Endothelial cell of umbilical vein (primary cell): ENCODE results near the gene FRMD5. TPM values are rescaled to one million over a fixed set of nuclear protein-coding genes. Genes with fewer than 3 reads are reported as not detected.

Source experiments
- BruUV-seq: library from RNA; stranded (reverse); fragments of 400-500 nt; replicated peaks from 2 replicates; lab custom pipeline; 2021; lab: Mats Ljungman, UMichigan
- CTCF ChIA-PET: fragments of 300-600, 350-600 bp; sonication (Branson Sonifier 250); formaldehyde crosslinking; loops from one replicate; lab custom pipeline; 2021; ENCODE audit warnings: antibody characterized with exemption, inconsistent platforms; lab: Charles Lee
- POLR2A ChIA-PET: fragments of 300-600, 350-600 bp; sonication (Branson Sonifier 250); formaldehyde crosslinking; loops from one replicate; lab custom pipeline; 2021; ENCODE audit warnings: antibody characterized with exemption, inconsistent platforms; lab: Charles Lee
- DNase-seq: peaks from one replicate; pipeline ENCODE4 v3.0.0-alpha.2; 2011; ENCODE audit warnings: low read depth, low spot score
- FAIRE-seq: peaks from 2 replicates; lab custom pipeline; 2011; peaks lifted over from hg19 to GRCh38; lab: Jason Lieb, UNC
- H2AFZ ChIP-seq: 2 replicates; pipeline ENCODE4 v1.6.0; 2012; ENCODE audit warnings: low read depth, low read length, control low read depth, inconsistent platforms
- H3K27ac ChIP-seq: 2 replicates; pipeline ENCODE4 v1.5.1; 2011; ENCODE audit warnings: low read depth, mild to moderate bottlenecking, control low read depth, low read length, moderate library complexity; ENCODE audit not compliant: insufficient read depth
- H3K27me3 ChIP-seq, 2 experiments: 2 replicates each; pipeline versions ENCODE4 v1.6.0 to v1.6.1; 2011; ENCODE audit warnings: low read length in 2 of 2, mixed read lengths in 1 of 2; ENCODE audit not compliant: control insufficient read depth in 2 of 2, insufficient read depth in 2 of 2
- H3K36me3 ChIP-seq, 2 experiments: 2 replicates in 1 of 2; 3 replicates in 1 of 2; pipeline ENCODE4 v1.5.1; 2011; ENCODE audit warnings: low read length in 2 of 2, mild to moderate bottlenecking in 1 of 2, moderate library complexity in 1 of 2; ENCODE audit not compliant: control insufficient read depth in 2 of 2, insufficient read depth in 2 of 2; ENCODE audit errors: extremely low read depth in 1 of 2
- H3K4me1 ChIP-seq: 3 replicates; pipeline ENCODE4 v1.5.1; 2011; ENCODE audit warnings: mild to moderate bottlenecking, low read length; ENCODE audit not compliant: control insufficient read depth, insufficient read depth; ENCODE audit errors: extremely low read depth
- H3K4me2 ChIP-seq: 2 replicates; pipeline ENCODE4 v1.6.1; 2011; ENCODE audit warnings: low read length, control low read depth, mixed read lengths; ENCODE audit not compliant: insufficient read depth
- H3K4me3 ChIP-seq, 3 experiments: fragments of 200-600 bp in 1 of 3; sonication (generic), shearing (Covaris generic) in 1 of 3; replicated peaks in 1 of 3; 2 replicates each; pipeline ENCODE4 v1.5.1; 2011 to 2016; ENCODE audit warnings: control low read depth in 3 of 3, low read length in 3 of 3, mild to moderate bottlenecking in 2 of 3, inconsistent platforms in 1 of 3, low read depth in 1 of 3, moderate library complexity in 1 of 3; ENCODE audit not compliant: insufficient read depth in 1 of 3
- H3K79me2 ChIP-seq: 2 replicates; pipeline ENCODE4 v1.6.0; 2012; ENCODE audit warnings: low read length, inconsistent platforms; ENCODE audit not compliant: control insufficient read depth, insufficient read depth
- H3K9ac ChIP-seq: replicated peaks from 2 replicates; pipeline ENCODE3; 2011; ENCODE audit warnings: low read length, control low read depth; ENCODE audit not compliant: insufficient read depth; ENCODE audit errors: extremely low read depth
- H3K9me1 ChIP-seq: replicated peaks from 3 replicates; pipeline ENCODE4 v1.6.0; 2011; ENCODE audit warnings: mild to moderate bottlenecking, low read length; ENCODE audit not compliant: control insufficient read depth, insufficient read depth; ENCODE audit errors: extremely low read depth
- H3K9me3 ChIP-seq: replicated peaks from 2 replicates; pipeline ENCODE4 v1.5.1; 2012; ENCODE audit warnings: low read length, inconsistent platforms; ENCODE audit not compliant: control insufficient read depth, insufficient read depth
- H4K20me1 ChIP-seq: replicated peaks from 2 replicates; pipeline ENCODE3; 2011; ENCODE audit warnings: mild to moderate bottlenecking, low read length; ENCODE audit not compliant: control insufficient read depth, insufficient read depth; ENCODE audit errors: extremely low read depth
- EZH2 ChIP-seq: IDR thresholded peaks from 2 replicates; pipeline ENCODE4 v1.6.1; 2012; ENCODE audit warnings: borderline replicate concordance, low read depth, mild to moderate bottlenecking, moderate library complexity, low read length, inconsistent platforms; ENCODE audit not compliant: severe bottlenecking
- FOS ChIP-seq: IDR thresholded peaks from 2 replicates; pipeline ENCODE4 v1.6.1; 2011; ENCODE audit warnings: mild to moderate bottlenecking, low read length, moderate library complexity, borderline replicate concordance; ENCODE audit not compliant: insufficient read depth
- GATA2 ChIP-seq: IDR thresholded peaks from 2 replicates; pipeline ENCODE4 v1.7.0; 2011; ENCODE audit warnings: low read depth, mild to moderate bottlenecking, moderate library complexity, mixed read lengths, low read length; ENCODE audit not compliant: insufficient read length, insufficient read depth
- JUN ChIP-seq: IDR thresholded peaks from 2 replicates; pipeline ENCODE4 v1.6.1; 2011; ENCODE audit warnings: borderline replicate concordance, low read depth; ENCODE audit not compliant: insufficient read length, insufficient read depth
- MYC ChIP-seq: IDR thresholded peaks from one replicate; pipeline ENCODE4 v1.6.1; 2011; ENCODE audit warnings: mild to moderate bottlenecking, low read depth, low read length
- POLR2A ChIP-seq: IDR thresholded peaks from 2 replicates; pipeline ENCODE4 v1.6.1; 2012; ENCODE audit warnings: low read depth, mild to moderate bottlenecking, control low read depth, low read length
- POLR2AphosphoS5 ChIP-seq: IDR thresholded peaks from 2 replicates; pipeline ENCODE4 v1.6.1; 2012; ENCODE audit warnings: low read depth, mild to moderate bottlenecking, control low read depth, low read length, moderate library complexity; ENCODE audit not compliant: insufficient read depth
- dilution Hi-C: fragments of 300-500 bp; cut with MboI; formaldehyde crosslinking; loops from one replicate; pipeline ENCODE4 v1.15.0; 2019; ENCODE audit warnings: low sequenced_read_pairs; ENCODE audit not compliant: extremely low pct_ligation_motif_present
- intact Hi-C: fragments of 100-400 bp; cut with micrococcal nuclease; formaldehyde crosslinking; loops from one replicate; pipeline ENCODE4 v1.10.0; 2022
- polyA plus RNA-seq, 4 experiments: library from polyadenylated mRNA; depleted of rRNA in 3 of 4; stranded (reverse) in 3 of 4; unstranded in 1 of 4; fragments of >200 nt; gene quantifications; 2 replicates each; pipeline versions ENCODE4 v1.2.1 to v1.2.3, GENCODE V29; 2011 to 2012; ENCODE audit warnings: missing spikeins in 1 of 4
- total RNA-seq: library from RNA; stranded (reverse); gene quantifications from 2 replicates; pipeline ENCODE4 v1.2.3, GENCODE V29; 2021
- TF ChIP-seq, protein P1 (sequence below), 2 donors: IDR thresholded peaks; 1 replicate in 1 of 2; 2 replicates in 1 of 2; pipeline ENCODE4 v1.5.1; 2011; ENCODE audit warnings: low read length in 2 of 2, mild to moderate bottlenecking in 2 of 2, moderate library complexity in 2 of 2, control low read depth in 1 of 2, inconsistent platforms in 1 of 2, low read depth in 1 of 2; ENCODE audit not compliant: insufficient read depth in 1 of 2; ENCODE audit errors: extremely low read depth in 1 of 2
- TF ChIP-seq, protein P2 (sequence below): IDR thresholded peaks from 2 replicates; pipeline ENCODE4 v1.6.1; 2011; ENCODE audit not compliant: insufficient read depth, insufficient read length

Gene FRMD5
- total and polyA plus RNA-seq, 2 donors (not counting 3 experiments of a cell fraction or from before 2014, with no cell fraction given): 16.7 to 20.2 TPM

DNA sequence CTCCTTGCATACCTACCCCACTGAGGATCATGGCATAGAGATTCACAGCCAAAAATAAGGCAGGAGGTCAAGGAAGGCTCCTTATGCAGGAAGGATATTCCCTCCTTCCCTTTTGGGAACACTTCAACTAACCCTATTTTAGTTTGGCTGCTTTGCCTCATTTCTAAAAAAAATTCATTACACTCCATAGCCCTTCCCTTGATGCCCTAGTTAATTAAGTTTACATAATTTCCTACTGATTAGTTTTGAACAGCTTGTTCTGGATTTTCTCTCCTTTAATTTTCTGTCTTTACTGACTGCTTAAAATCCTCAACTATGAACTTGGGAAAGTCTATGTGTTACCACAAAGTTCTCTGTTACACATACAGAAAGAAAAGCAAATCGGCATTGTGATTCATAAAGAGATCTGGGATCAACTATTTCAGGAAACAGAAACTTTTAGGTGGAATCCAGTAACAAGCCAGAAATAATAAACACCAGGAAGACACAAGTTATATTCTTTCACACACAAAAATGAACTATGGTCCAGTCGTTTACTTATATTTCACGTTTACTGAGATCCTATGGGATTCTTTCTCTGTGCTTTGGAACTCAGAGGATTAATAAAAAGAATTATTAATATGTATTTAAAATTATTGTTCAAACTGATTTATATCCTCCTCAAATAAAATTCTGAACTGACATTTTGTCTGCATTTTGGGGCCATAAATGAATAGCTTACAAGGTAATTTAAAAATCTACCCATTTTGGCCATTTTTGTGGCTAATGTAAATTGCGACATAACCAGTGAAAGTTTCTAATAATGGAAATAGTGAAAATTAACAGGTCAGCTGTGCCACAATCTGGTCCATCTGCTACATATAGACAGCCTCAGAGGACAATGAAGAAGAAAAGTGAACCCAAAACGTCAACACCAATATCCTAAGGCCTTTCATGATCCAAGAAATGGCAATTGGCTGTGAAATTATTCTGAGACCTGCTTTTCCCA lies 113.8 kb downstream of the FRMD5 start:
- Histone ChIP-seq H3K4me2 (peak overlapping the region; percentile 87), H3K9me3 (no peaks in the 10 kb centered on the region), H3K27me3 (no peaks in the 10 kb centered on the region), H3K4me3 (peak overlapping the region in 1 of 3 experiments; percentile 17), H4K20me1 (no peaks in the 10 kb centered on the region), H3K9me1 (no peaks in the 10 kb centered on the region), H2AFZ (peak overlapping the region; percentile 44), H3K27ac (peak overlapping the region; percentile 80), H3K79me2 (peaks cover 2% of the 10 kb centered on the region), H3K4me1 (peaks cover 48% of the 10 kb centered on the region), H3K36me3 (no peaks in the 10 kb centered on the region), H3K9ac (peak overlapping the region; percentile 55)
- DNase-seq: peak; percentile 90
- dilution Hi-C loops: no loop called here
- intact Hi-C loops: loop anchor here (2.0 to 5.0 kb wide), 3 partner anchors 75 to 136 kb away; no protein-coding TSS in a partner anchor
- FAIRE-seq: peak; percentile 80
- no TSS peak for BruUV-seq
- TF ChIP-seq FOS (peak; percentile 54), JUN (peak; percentile 47), GATA2 (peak; percentile 14), POLR2AphosphoS5 (no peak)
- CTCF ChIA-PET: interaction anchor here (0.7 to 1.9 kb wide), 3 partner anchors 17 to 32 kb away, joined by 3 to 8 read pairs (median 3); no protein-coding TSS in a partner anchor
- POLR2A ChIA-PET: no interaction called here

DNA sequence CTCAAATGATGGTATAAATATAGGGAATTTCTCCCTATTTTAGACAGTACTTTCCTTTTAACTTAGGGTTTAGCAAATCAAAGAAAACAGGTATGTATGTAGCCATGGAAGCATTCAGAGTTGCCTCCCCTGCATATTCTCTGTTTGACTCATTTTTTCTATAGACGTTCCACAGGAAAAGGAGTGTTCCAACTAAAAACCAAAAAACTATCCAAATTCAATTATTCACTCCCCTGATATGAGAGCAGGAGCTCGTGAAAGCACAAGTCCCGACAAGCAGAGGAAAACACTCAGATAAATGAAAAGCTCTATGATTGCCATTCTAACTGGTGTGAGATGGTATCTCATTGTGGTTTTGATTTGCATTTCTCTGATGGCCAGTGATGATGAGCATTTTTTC lies 119.5 kb downstream of the FRMD5 start:
- BruUV-seq: no TSS peak
- Histone ChIP-seq H3K27me3 (no peaks in the 10 kb centered on the region), H3K4me2 (no peak overlapping the region), H3K9me3 (no peaks in the 10 kb centered on the region), H3K9ac (no peak overlapping the region), H2AFZ (no peak overlapping the region), H3K36me3 (no peaks in the 10 kb centered on the region), H3K9me1 (no peaks in the 10 kb centered on the region), H3K4me1 (peaks cover 4% of the 10 kb centered on the region), H3K27ac (no peak overlapping the region), H4K20me1 (no peaks in the 10 kb centered on the region), H3K4me3 (no peak overlapping the region), H3K79me2 (peaks cover 2% of the 10 kb centered on the region)
- DNase-seq (no peak), FAIRE-seq (no peak)
- ChIA-PET CTCF (interaction anchor here (1.8 kb wide), 1 partner anchor 9 kb away, joined by 10 read pairs; no protein-coding TSS in a partner anchor), POLR2A (no interaction called here)
- TF ChIP-seq GATA2 (no peak), POLR2AphosphoS5 (no peak), POLR2A (no peak), JUN (no peak), EZH2 (no peak), FOS (no peak), MYC (no peak)
- TF ChIP-seq, protein P1, sequence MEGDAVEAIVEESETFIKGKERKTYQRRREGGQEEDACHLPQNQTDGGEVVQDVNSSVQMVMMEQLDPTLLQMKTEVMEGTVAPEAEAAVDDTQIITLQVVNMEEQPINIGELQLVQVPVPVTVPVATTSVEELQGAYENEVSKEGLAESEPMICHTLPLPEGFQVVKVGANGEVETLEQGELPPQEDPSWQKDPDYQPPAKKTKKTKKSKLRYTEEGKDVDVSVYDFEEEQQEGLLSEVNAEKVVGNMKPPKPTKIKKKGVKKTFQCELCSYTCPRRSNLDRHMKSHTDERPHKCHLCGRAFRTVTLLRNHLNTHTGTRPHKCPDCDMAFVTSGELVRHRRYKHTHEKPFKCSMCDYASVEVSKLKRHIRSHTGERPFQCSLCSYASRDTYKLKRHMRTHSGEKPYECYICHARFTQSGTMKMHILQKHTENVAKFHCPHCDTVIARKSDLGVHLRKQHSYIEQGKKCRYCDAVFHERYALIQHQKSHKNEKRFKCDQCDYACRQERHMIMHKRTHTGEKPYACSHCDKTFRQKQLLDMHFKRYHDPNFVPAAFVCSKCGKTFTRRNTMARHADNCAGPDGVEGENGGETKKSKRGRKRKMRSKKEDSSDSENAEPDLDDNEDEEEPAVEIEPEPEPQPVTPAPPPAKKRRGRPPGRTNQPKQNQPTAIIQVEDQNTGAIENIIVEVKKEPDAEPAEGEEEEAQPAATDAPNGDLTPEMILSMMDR (IDR thresholded peaks at IDR 0.05; ENCODE audit: extremely low read depth in 1 of 2, insufficient read depth in 1 of 2, low read depth in 1 of 2, low read length in 2 of 2): no peak
- TF ChIP-seq, protein P2, sequence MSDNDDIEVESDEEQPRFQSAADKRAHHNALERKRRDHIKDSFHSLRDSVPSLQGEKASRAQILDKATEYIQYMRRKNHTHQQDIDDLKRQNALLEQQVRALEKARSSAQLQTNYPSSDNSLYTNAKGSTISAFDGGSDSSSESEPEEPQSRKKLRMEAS: no peak
- dilution Hi-C loops: no loop called here
- intact Hi-C loops: no loop called here
